Right lobe of liver (tissue), 4 donors: ENCODE results near the gene PDIA5.

ENCODE experiments used
- POLR2A ChIP-seq: fragments of 450-650 bp; IDR thresholded peaks from one replicate; pipeline ENCODE4 v1.6.1; 2017; ENCODE audit warnings: antibody characterized with exemption, mild to moderate bottlenecking
- TF ChIP-seq, protein P1 (sequence below), 4 donors: fragments of 200-600 bp in 3 of 4; fragments of 450-650 bp in 1 of 4; IDR thresholded peaks; one replicate each; pipeline versions ENCODE4 v1.5.1 to v1.8.0; 2016 to 2022; ENCODE audit warnings: antibody characterized with exemption in 4 of 4, mild to moderate bottlenecking in 2 of 4
- donor health status: DM: no; HTN: no; CAD: no.
- donor health status: DM: no; HTN: no; CAD: no.
- donor health status: DM: no; HTN: yes; CAD: no.

DNA sequence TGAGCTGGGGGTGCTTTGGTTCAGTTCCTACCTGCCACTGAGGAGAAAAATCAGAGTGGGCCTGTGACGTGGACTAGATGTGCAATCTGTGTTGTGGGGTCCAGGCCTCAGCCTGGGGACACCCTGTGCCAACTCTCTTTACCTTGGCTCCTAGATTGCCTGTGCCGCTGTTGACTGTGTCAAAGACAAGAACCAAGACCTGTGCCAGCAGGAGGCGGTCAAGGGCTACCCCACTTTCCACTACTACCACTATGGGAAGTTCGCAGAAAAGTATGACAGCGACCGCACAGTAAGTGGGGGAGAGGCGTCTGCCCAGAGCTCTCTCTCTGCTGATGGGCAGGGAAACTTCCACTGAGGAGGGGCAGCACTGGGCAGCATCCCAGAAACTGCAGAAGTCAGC is 94.3 kb downstream of the PDIA5 start:
- TF ChIP-seq, protein P1, sequence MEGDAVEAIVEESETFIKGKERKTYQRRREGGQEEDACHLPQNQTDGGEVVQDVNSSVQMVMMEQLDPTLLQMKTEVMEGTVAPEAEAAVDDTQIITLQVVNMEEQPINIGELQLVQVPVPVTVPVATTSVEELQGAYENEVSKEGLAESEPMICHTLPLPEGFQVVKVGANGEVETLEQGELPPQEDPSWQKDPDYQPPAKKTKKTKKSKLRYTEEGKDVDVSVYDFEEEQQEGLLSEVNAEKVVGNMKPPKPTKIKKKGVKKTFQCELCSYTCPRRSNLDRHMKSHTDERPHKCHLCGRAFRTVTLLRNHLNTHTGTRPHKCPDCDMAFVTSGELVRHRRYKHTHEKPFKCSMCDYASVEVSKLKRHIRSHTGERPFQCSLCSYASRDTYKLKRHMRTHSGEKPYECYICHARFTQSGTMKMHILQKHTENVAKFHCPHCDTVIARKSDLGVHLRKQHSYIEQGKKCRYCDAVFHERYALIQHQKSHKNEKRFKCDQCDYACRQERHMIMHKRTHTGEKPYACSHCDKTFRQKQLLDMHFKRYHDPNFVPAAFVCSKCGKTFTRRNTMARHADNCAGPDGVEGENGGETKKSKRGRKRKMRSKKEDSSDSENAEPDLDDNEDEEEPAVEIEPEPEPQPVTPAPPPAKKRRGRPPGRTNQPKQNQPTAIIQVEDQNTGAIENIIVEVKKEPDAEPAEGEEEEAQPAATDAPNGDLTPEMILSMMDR (IDR thresholded peaks at IDR 0.05) = peak in 1 of 4 donors; percentile 7
- TF ChIP-seq POLR2A = no peak
